Peyer's patch (tissue), 4 donors: ENCODE data around the gene ESPN. TPM values are rescaled to one million over a fixed set of nuclear protein-coding genes. Genes with fewer than 3 reads are reported as not detected.
"Not testable (repeated sequence)": the region's sequence is repeated elsewhere in the genome, so short reads cannot be mapped to it uniquely, and the experiment has no call there.

Experiments
- DNase-seq, 3 donors: peaks; one replicate each; pipeline ENCODE4 v3.0.0-alpha.2; 2017 to 2019
- H3K27ac ChIP-seq, 4 donors: fragments of 200-600 bp; sonication (generic); one replicate each; pipeline ENCODE4 v1.5.1; 2016 to 2019
- H3K27me3 ChIP-seq, 2 donors: fragments of 200-600 bp; sonication (generic); one replicate each; pipeline ENCODE4 v1.5.1; 2019
- H3K36me3 ChIP-seq, 3 donors: fragments of 200-600 bp; sonication (generic); one replicate each; pipeline ENCODE4 v1.5.1; 2016 to 2019
- H3K4me1 ChIP-seq, 4 donors: fragments of 200-600 bp; sonication (generic); one replicate each; pipeline ENCODE4 v1.5.1; 2016 to 2019
- H3K4me3 ChIP-seq, 4 donors: fragments of 200-600 bp; sonication (generic); 1 replicate in 3 of 4; 2 replicates in 1 of 4; pipeline ENCODE4 v1.5.1; 2016 to 2019; ENCODE audit warnings: mild to moderate bottlenecking in 1 of 4
- H3K9me3 ChIP-seq, 4 donors: fragments of 200-600 bp; sonication (generic); one replicate each; pipeline ENCODE4 v1.5.1; 2016 to 2019; ENCODE audit warnings: mild to moderate bottlenecking in 1 of 4
- CTCF ChIP-seq, 6 experiments: fragments of 450-650 bp in 4 of 6; fragments of 200-600 bp in 2 of 6; sonication (generic) in 1 of 6; IDR thresholded peaks; one replicate each; pipeline ENCODE4 v1.5.1; 2017 to 2019; ENCODE audit warnings: antibody characterized with exemption in 6 of 6, mild to moderate bottlenecking in 3 of 6, moderate library complexity in 1 of 6
- POLR2A ChIP-seq, 2 donors: fragments of 450-650 bp; IDR thresholded peaks; one replicate each; pipeline ENCODE4 v1.5.1; 2017; ENCODE audit warnings: antibody characterized with exemption in 2 of 2, mild to moderate bottlenecking in 2 of 2, moderate library complexity in 2 of 2
- total RNA-seq, 4 donors: library from RNA; depleted of rRNA; stranded (reverse); fragments of >200 nt; gene quantifications; one replicate each; pipeline ENCODE4 v1.1.0, GENCODE V29; 2016

The ESPN gene
- total RNA-seq, 4 donors from 2014 or later: 17.3 to 390 (median 306) TPM

- Histone ChIP-seq H3K36me3 (no peaks in the 10 kb centered on the region), H3K4me1 (peaks cover 0 to 5% (median 0%) of the 10 kb centered on the region in 4 donors), H3K4me3 (no peak overlapping the region), H3K27me3 (peaks cover 0 to 3% of the 10 kb centered on the region in 2 donors), H3K27ac (no peak overlapping the region), H3K9me3 (no peaks in the 10 kb centered on the region)
- no peak for DNase-seq
- TF ChIP-seq POLR2A (IDR thresholded peaks at IDR 0.05) (no peak), CTCF (IDR thresholded peaks at IDR 0.05) (no peak)
Measured at GRCh38 chr1:6435129-6435528, 10.6 kb downstream of the ESPN start.

- TF ChIP-seq POLR2A (IDR thresholded peaks at IDR 0.05): no peak
- TF ChIP-seq CTCF (IDR thresholded peaks at IDR 0.05): no peak
- Histone ChIP-seq H3K27ac (no peak overlapping the region), H3K4me1 (peaks cover 0 to 9% (median 0%) of the 10 kb centered on the region in 4 donors), H3K36me3 (no peaks in the 10 kb centered on the region), H3K27me3 (peaks cover 0 to 3% of the 10 kb centered on the region in 2 donors), H3K9me3 (no peaks in the 10 kb centered on the region), H3K4me3 (no peak overlapping the region)
- DNase-seq: no peak
Measured at GRCh38 chr1:6435547-6435946, 11.0 kb downstream of the ESPN start.

DNA sequence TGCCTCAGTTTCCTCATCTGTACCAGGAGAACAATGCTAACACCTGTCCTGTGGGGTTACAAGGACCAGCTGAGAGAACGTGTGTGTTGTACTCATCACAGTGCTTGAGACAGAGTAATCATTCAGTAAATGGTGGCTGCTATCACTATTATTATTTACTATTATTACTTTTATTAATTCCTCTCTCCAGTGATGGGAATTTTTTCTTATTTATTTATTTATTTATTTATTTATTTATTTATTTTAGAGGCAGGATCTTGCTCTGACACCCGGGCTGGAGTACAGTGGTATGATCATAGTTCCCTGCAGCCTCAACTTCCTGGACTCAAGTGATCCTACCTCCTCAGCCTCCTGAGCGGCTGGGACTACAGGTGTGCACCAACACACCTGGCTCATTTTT is 11.7 kb downstream of the ESPN start:
- H3K27ac ChIP-seq, H3K27me3 ChIP-seq, H3K4me3 ChIP-seq, DNase-seq, H3K9me3 ChIP-seq, H3K36me3 ChIP-seq: not testable (repeated sequence)
- peaks cover 0 to 15% (median 0%) of the 10 kb centered on the region in 4 donors for H3K4me1 ChIP-seq

GRCh38 chr1:6437012-6437700 is 12.6 kb downstream of the ESPN start:
- not testable (repeated sequence) for H3K9me3 ChIP-seq, H3K36me3 ChIP-seq, H3K4me3 ChIP-seq, H3K27me3 ChIP-seq, H3K27ac ChIP-seq, DNase-seq
- peak in 4 of 6 experiments; percentile 9 to 40 (median 26) for TF ChIP-seq CTCF (IDR thresholded peaks at IDR 0.05)
- peaks cover 0 to 15% (median 0%) of the 10 kb centered on the region in 4 donors for H3K4me1 ChIP-seq

DNA sequence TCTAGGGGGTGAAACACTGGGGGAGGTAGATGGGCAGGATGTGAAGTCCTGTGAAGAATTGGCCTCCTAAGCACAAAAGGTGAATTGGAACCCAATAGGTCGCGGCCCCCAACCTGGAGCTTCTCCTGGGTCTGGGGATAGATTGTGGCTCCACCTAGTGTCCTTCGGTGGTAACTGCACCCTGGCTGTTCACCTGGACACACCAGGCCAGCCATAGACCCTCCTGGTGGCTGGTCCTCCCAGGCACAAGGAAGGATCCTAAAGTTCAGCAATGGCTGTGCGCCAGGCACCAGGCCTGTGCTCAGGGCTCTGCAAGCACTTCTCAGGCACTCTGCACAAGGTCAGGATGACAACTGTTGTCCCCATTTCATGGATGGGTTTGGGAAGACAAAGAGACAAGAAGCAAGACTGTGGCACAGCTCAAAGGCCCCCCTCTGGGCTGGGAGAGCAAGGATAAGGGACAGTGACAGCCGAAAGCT is 13.5 kb downstream of the ESPN start:
- H3K36me3 ChIP-seq: no peaks in the 10 kb centered on the region
- no peak overlapping the region for H3K27ac ChIP-seq
- no peaks in the 10 kb centered on the region for H3K9me3 ChIP-seq
- H3K27me3 ChIP-seq: peaks cover 0 to 3% of the 10 kb centered on the region in 2 donors
- no peak overlapping the region for H3K4me3 ChIP-seq
- no peak for TF ChIP-seq POLR2A (IDR thresholded peaks at IDR 0.05)
- TF ChIP-seq CTCF (IDR thresholded peaks at IDR 0.05): peak; percentile 63 to 94 (median 87)
- DNase-seq: peak; percentile 61 to 85 (median 77)
- peaks cover 0 to 15% (median 0%) of the 10 kb centered on the region in 4 donors for H3K4me1 ChIP-seq
